ENCODE results near the gene ABCG5. TPM values are rescaled to one million over a fixed set of nuclear protein-coding genes. Genes with fewer than 3 reads are reported as not detected.

ABCG5 gene
- total and polyA plus RNA-seq, 2 of the 4 experiments (the other 2 are of a cell fraction): not detected

- H3K4me1 ChIP-seq (ENCODE audit: control insufficient read depth, insufficient read depth, low read length): no peaks in the 10 kb centered on the region
- peaks cover 4% of the 10 kb centered on the region for H3K36me3 ChIP-seq (ENCODE audit: control insufficient read depth, insufficient read depth, low read length)
- H3K4me2 ChIP-seq (ENCODE audit: low read depth, low read length): no peak overlapping the region
- no peak overlapping the region for H3K27ac ChIP-seq (ENCODE audit: insufficient read depth, low read length)
- H3K4ac ChIP-seq (ENCODE audit: low read depth, low read length): no peak overlapping the region
- no peak overlapping the region for H3K9ac ChIP-seq (ENCODE audit: low read depth, low read length)
- no peak overlapping the region for H2AFZ ChIP-seq (replicated peaks; ENCODE audit: low read length, poor library complexity)
- no peak overlapping the region for H2BK5ac ChIP-seq (ENCODE audit: low read depth, low read length, poor library complexity, severe bottlenecking)
- H4K20me1 ChIP-seq (ENCODE audit: insufficient read depth, low read length): no peaks in the 10 kb centered on the region
- H3K23ac ChIP-seq (ENCODE audit: low read depth, low read length): no peak overlapping the region
- no peak for DNase-seq
- no peak overlapping the region for H2BK15ac ChIP-seq (ENCODE audit: low read depth, low read length)
- no peak overlapping the region for H2AK9ac ChIP-seq (replicated peaks; ENCODE audit: low read depth, low read length, poor library complexity)
- TF ChIP-seq RCOR1 (IDR thresholded peaks at IDR 0.05; ENCODE audit: insufficient replicate concordance, low read length) (no peak), POLR2A (IDR thresholded peaks at IDR 0.05; ENCODE audit: low read depth, low read length) (no peak), USF2 (IDR thresholded peaks at IDR 0.05; ENCODE audit: low read depth, low read length) (no peak), MAFK (IDR thresholded peaks at IDR 0.05; ENCODE audit: low read depth, low read length) (no peak), RAD21 (IDR thresholded peaks at IDR 0.05; ENCODE audit: low read length) (no peak), CHD1 (IDR thresholded peaks at IDR 0.05; ENCODE audit: low read depth, low read length) (no peak)
- dilution Hi-C loops (cut with HindIII; ENCODE audit: low sequenced_read_pairs, unreplicated experiment) (no loop called here), intact Hi-C loops (cut with micrococcal nuclease) (no loop called here), in situ Hi-C loops (cut with MboI; ENCODE audit: low sequenced_read_pairs) (no loop called here)
- H4K8ac ChIP-seq (ENCODE audit: low read depth in 2 of 2, low read length in 2 of 2): no peak overlapping the region
- no peaks in the 10 kb centered on the region for H3K9me1 ChIP-seq (ENCODE audit: insufficient read depth, low read length)
- H3K79me1 ChIP-seq (ENCODE audit: low read depth in 1 of 2, low read length in 2 of 2): no peaks in the 10 kb centered on the region
- no peak overlapping the region for H2BK120ac ChIP-seq (ENCODE audit: low read depth, low read length)
- no peak overlapping the region for H3K14ac ChIP-seq (replicated peaks; ENCODE audit: low read depth, low read length)
- no peaks in the 10 kb centered on the region for H3K9me3 ChIP-seq (ENCODE audit: control insufficient read depth, insufficient read depth, low read length)
- H2AK5ac ChIP-seq (ENCODE audit: low read depth, low read length): no peak overlapping the region
- no peak overlapping the region for H2BK20ac ChIP-seq (ENCODE audit: low read depth, low read length)
- H3K56ac ChIP-seq (ENCODE audit: extremely low read depth, insufficient read depth, low read length): no peak overlapping the region
- POLR2A ChIA-PET (ENCODE audit: unreplicated experiment): no interaction called here
- CTCF ChIA-PET: no interaction called here
- no peak overlapping the region for H4K91ac ChIP-seq (ENCODE audit: insufficient read depth, low read depth, low read length)
- no peak overlapping the region for H3K4me3 ChIP-seq (ENCODE audit: insufficient read depth, low read depth, low read length)
- ATAC-seq (ENCODE audit: low read depth): no peak
- no peaks in the 10 kb centered on the region for H3K27me3 ChIP-seq (ENCODE audit: control insufficient read depth, insufficient read depth, low read length)
- no peak overlapping the region for H3K18ac ChIP-seq (ENCODE audit: low read depth, low read length)
- BruUV-seq (replicated peaks): no TSS peak
- no peak overlapping the region for H4K5ac ChIP-seq (ENCODE audit: low read depth, low read length)
Observed at GRCh38 chr2:43800894-43801293, 37.7 kb downstream of the ABCG5 start.

Measured in IMR-90 (cell line).